ENCODE data around the gene TAGLN. TPM values are rescaled to one million over a fixed set of nuclear protein-coding genes. Genes with fewer than 3 reads are reported as not detected.
A peak's percentile ranks its signal among the peaks of the same experiment; 100 is the strongest.

The TAGLN gene
- total and polyA plus RNA-seq, 2 donors (not counting 1 experiment from before 2014, with no cell fraction given), result 17.9 to 51.8 TPM

GRCh38 chr11:117176186-117176585 is 23.0 kb upstream of the TAGLN start:
- no peak overlapping the region for H3K4me3 Mint-ChIP-seq
- POLR2A ChIA-PET, result interaction anchor here (0.5 kb wide), 1 partner anchor 9 kb away, joined by 7 read pairs; no protein-coding TSS in a partner anchor
- no peak for ATAC-seq (ENCODE audit: low read depth)
- Histone ChIP-seq H3K4me3 (ENCODE audit: control extremely low read depth in 1 of 5, extremely low read depth in 1 of 5, insufficient read depth in 1 of 5, low read depth in 2 of 5, low read length in 4 of 5) (no peak overlapping the region), H3K4me1 (ENCODE audit: control insufficient read depth in 2 of 2, insufficient read depth in 2 of 2, low read length in 2 of 2) (peaks cover 21 to 28% of the 10 kb centered on the region in 2 donors), H3K27me3 (replicated peaks in 1 of 4; ENCODE audit: control extremely low read depth in 1 of 4, control insufficient read depth in 3 of 4, insufficient read depth in 4 of 4, low read length in 3 of 4) (no peaks in the 10 kb centered on the region), H3K9ac (ENCODE audit: low read length) (no peak overlapping the region), H3K4me2 (replicated peaks; ENCODE audit: low read depth, low read length, poor library complexity, severe bottlenecking) (no peak overlapping the region), H2AFZ (ENCODE audit: insufficient read depth, low read depth, low read length, poor library complexity, severe bottlenecking) (no peak overlapping the region), H4K20me1 (ENCODE audit: control insufficient read depth, insufficient read depth, low read length, poor library complexity, severe bottlenecking) (no peaks in the 10 kb centered on the region), H3K27ac (ENCODE audit: low read length in 2 of 2) (no peak overlapping the region), H3K9me3 (ENCODE audit: control extremely low read depth in 1 of 3, control insufficient read depth in 2 of 3, insufficient read depth in 1 of 3, low read length in 2 of 3) (no peaks in the 10 kb centered on the region), H3K79me2 (ENCODE audit: control insufficient read depth, insufficient read depth, low read length) (peaks cover 20% of the 10 kb centered on the region), H3K36me3 (replicated peaks in 1 of 2; ENCODE audit: control extremely low read depth in 1 of 2, control insufficient read depth in 1 of 2, extremely low read depth in 1 of 2, insufficient read depth in 2 of 2, low read length in 1 of 2) (peaks cover 0 to 12% of the 10 kb centered on the region in 2 experiments)
- H3K4me1 Mint-ChIP-seq, result peaks cover 28% of the 10 kb centered on the region
- no peaks in the 10 kb centered on the region for H3K9me3 Mint-ChIP-seq (ENCODE audit: insufficient read depth)
- intact Hi-C loops (cut with micrococcal nuclease), result no loop called here
- no CpG with 5 or more reads among the region's 1 CpG for WGBS (ENCODE audit: insufficient coverage)
- no peaks in the 10 kb centered on the region for H3K27me3 Mint-ChIP-seq
- no peak for DNase-seq
- CTCF ChIA-PET, result interaction anchor here (0.7 to 14.8 kb wide), 4 partner anchors 10 to 47 kb away, joined by 4 to 309 read pairs (median 4); partner anchors contain the start of genes PCSK7 and RNF214
- peak overlapping the region; percentile 15 for H3K27ac Mint-ChIP-seq
- TF ChIP-seq CTCF (IDR thresholded peaks at IDR 0.05) (no peak), EZH2 (IDR thresholded peaks at IDR 0.05; ENCODE audit: borderline replicate concordance, insufficient read depth, low read depth, low read length, poor library complexity, severe bottlenecking) (no peak)

GRCh38 chr11:117177534-117178209 is 21.5 kb upstream of the TAGLN start:
- ATAC-seq (ENCODE audit: low read depth) (no peak), DNase-seq (no peak)
- TF ChIP-seq CTCF (IDR thresholded peaks at IDR 0.05), result no peak
- TF ChIP-seq EZH2 (IDR thresholded peaks at IDR 0.05; ENCODE audit: borderline replicate concordance, insufficient read depth, low read depth, low read length, poor library complexity, severe bottlenecking), result no peak
- peak overlapping the region in 4 of 5 experiments; percentile 68 to 85 (median 82) for H3K4me3 ChIP-seq (ENCODE audit: control extremely low read depth in 1 of 5, extremely low read depth in 1 of 5, insufficient read depth in 1 of 5, low read depth in 2 of 5, low read length in 4 of 5)
- 100% methylated on average over 4 of the region's 10 CpGs for WGBS (ENCODE audit: insufficient coverage)
- intact Hi-C loops (cut with micrococcal nuclease), result loop anchor here (1.0 kb wide), 4 partner anchors 12 to 389 kb away; partner anchors contain the start of genes PAFAH1B2 and ZPR1
- ChIA-PET CTCF (interaction anchor here (0.8 to 14.8 kb wide), 5 partner anchors 11 to 46 kb away, joined by 3 to 309 read pairs (median 3); partner anchors contain the start of genes PAFAH1B2, PCSK7 and RNF214), POLR2A (interaction anchor here (0.6 to 3.7 kb wide), 3 partner anchors 20 to 53 kb away, joined by 3 to 34 read pairs (median 3); partner anchors contain the start of gene PAFAH1B2)
- H2AFZ ChIP-seq (ENCODE audit: insufficient read depth, low read depth, low read length, poor library complexity, severe bottlenecking), result peak overlapping the region; percentile 71
- H3K27me3 ChIP-seq (replicated peaks in 1 of 4; ENCODE audit: control extremely low read depth in 1 of 4, control insufficient read depth in 3 of 4, insufficient read depth in 4 of 4, low read length in 3 of 4), result no peaks in the 10 kb centered on the region
- Mint-ChIP-seq H3K27ac (peak overlapping the region; percentile 96), H3K9me3 (ENCODE audit: insufficient read depth) (no peaks in the 10 kb centered on the region), H3K27me3 (no peaks in the 10 kb centered on the region), H3K4me1 (peaks cover 34% of the 10 kb centered on the region), H3K4me3 (peak overlapping the region; percentile 99)
- H3K36me3 ChIP-seq (replicated peaks in 1 of 2; ENCODE audit: control extremely low read depth in 1 of 2, control insufficient read depth in 1 of 2, extremely low read depth in 1 of 2, insufficient read depth in 2 of 2, low read length in 1 of 2), result peaks cover 0 to 19% of the 10 kb centered on the region in 2 experiments
- no peaks in the 10 kb centered on the region for H4K20me1 ChIP-seq (ENCODE audit: control insufficient read depth, insufficient read depth, low read length, poor library complexity, severe bottlenecking)
- peak overlapping the region; percentile 81 for H3K9ac ChIP-seq (ENCODE audit: low read length)
- peaks cover 27 to 39% of the 10 kb centered on the region in 2 donors for H3K4me1 ChIP-seq (ENCODE audit: control insufficient read depth in 2 of 2, insufficient read depth in 2 of 2, low read length in 2 of 2)
- H3K79me2 ChIP-seq (ENCODE audit: control insufficient read depth, insufficient read depth, low read length), result peaks cover 28% of the 10 kb centered on the region
- H3K4me2 ChIP-seq (replicated peaks; ENCODE audit: low read depth, low read length, poor library complexity, severe bottlenecking), result peak overlapping the region; percentile 86
- H3K27ac ChIP-seq (ENCODE audit: low read length in 2 of 2), result peak overlapping the region in 1 of 2 donors; percentile 84
- no peaks in the 10 kb centered on the region for H3K9me3 ChIP-seq (ENCODE audit: control extremely low read depth in 1 of 3, control insufficient read depth in 2 of 3, insufficient read depth in 1 of 3, low read length in 2 of 3)

All from B cell (primary cell).